Measurements from ENCODE around the gene MYH9.

- TF ChIP-seq CTCF (IDR thresholded peaks at IDR 0.05) (no peak), POLR2A (IDR thresholded peaks at IDR 0.05) (no peak)
Measured at GRCh38 chr22:36328635-36329253, 59.0 kb downstream of the MYH9 start.

Measured in Peyer's patch (tissue), 4 donors.